HS-27A (cell line): Measurements from ENCODE around the gene USP17L19.
"Not testable (repeated sequence)": the region's sequence is repeated elsewhere in the genome, so short reads cannot be mapped to it uniquely, and the experiment has no call there.

Experiments used
- DNase-seq: peaks from one replicate; pipeline ENCODE4 v3.0.0-alpha.2; 2012; ENCODE audit warnings: low read depth, missing footprints

USP17L19 gene, protein sequence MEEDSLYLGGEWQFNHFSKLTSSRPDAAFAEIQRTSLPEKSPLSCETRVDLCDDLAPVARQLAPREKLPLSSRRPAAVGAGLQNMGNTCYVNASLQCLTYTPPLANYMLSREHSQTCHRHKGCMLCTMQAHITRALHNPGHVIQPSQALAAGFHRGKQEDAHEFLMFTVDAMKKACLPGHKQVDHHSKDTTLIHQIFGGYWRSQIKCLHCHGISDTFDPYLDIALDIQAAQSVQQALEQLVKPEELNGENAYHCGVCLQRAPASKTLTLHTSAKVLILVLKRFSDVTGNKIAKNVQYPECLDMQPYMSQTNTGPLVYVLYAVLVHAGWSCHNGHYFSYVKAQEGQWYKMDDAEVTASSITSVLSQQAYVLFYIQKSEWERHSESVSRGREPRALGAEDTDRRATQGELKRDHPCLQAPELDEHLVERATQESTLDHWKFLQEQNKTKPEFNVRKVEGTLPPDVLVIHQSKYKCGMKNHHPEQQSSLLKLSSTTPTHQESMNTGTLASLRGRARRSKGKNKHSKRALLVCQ

DNA sequence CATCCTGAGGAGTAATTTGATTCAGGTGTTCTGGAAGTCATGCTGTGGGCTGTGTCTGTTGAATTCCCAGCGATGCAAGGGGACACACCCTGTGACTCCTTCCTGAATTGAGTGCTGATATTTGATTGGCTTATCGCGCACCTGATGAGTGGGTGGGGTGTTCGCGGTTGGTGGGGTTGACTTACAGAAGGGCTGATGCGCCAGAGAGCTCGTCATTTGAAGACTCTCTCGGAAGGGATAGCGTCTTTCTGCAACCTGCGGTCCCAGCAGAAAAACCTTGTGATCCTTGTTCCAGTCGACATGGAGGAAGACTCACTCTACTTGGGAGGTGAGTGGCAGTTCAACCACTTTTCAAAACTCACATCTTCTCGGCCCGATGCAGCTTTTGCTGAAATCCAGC lies at the start of gene USP17L19:
Gene USP17L19 (plus strand): TSS at position 301 of the 400 bp plus-strand sequence. CDS start 0 bp downstream, at position 301.
- DNase-seq, result not testable (repeated sequence)

DNA sequence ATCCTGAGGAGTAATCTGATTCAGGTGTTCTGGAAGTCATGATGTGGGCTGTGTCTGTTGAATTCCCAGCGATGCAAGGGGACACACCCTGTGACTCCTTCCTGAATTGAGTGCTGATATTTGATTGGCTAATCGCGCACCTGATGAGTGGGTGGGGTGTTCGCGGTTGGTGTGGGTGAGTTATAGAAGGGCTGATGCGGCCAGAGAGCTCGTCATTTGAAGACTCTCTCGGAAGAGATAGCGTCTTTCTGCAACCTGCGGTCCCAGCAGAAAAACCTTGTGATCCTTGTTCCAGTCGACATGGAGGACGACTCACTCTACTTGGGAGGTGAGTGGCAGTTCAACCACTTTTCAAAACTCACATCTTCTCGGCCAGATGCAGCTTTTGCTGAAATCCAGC lies 42.8 kb upstream of the USP17L19 start, which contains the start of gene USP17L10:
Gene USP17L10 (plus strand): TSS at position 301 of the 400 bp plus-strand sequence. CDS start 0 bp downstream, at position 301.
- DNase-seq, result not testable (repeated sequence)

DNA sequence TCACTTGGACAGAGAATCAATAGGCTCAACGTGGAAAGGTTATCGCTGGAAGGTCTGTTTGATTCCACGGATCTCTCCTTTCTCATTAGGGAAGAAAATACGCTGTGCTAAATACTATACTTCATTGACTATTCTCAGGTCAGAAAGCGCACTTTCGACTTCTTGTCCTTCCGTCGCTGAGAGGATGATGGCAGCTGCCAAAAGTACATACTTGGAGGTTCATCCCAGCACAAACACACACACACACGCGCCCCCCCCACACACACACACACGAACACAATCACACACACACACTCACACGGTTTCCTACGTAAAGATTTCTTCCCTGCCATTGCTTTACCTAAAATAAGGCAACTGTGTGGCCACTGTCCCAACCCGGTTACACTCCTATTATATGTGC lies 38.5 kb upstream of the USP17L19 start:
- DNase-seq, result not testable (repeated sequence)

DNA sequence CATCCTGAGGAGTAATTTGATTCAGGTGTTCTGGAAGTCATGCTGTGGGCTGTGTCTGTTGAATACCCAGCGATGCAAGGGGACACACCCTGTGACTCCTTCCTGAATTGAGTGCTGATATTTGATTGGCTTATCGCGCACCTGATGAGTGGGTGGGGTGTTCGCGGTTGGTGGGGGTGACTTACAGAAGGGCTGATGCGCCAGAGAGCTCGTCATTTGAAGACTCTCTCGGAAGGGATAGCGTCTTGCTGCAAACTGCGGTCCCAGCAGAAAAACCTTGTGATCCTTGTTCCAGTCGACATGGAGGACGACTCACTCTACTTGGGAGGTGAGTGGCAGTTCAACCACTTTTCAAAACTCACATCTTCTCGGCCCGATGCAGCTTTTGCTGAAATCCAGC lies 38.1 kb upstream of the USP17L19 start, which contains the start of gene USP17L11:
Gene USP17L11 (plus strand): TSS at position 301 of the 400 bp plus-strand sequence. CDS start 0 bp downstream, at position 301.
- DNase-seq, result not testable (repeated sequence)

DNA sequence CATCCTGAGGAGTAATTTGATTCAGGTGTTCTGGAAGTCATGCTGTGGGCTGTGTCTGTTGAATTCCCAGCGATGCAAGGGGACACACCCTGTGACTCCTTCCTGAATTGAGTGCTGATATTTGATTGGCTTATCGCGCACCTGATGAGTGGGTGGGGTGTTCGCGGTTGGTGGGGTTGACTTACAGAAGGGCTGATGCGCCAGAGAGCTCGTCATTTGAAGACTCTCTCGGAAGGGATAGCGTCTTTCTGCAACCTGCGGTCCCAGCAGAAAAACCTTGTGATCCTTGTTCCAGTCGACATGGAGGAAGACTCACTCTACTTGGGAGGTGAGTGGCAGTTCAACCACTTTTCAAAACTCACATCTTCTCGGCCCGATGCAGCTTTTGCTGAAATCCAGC lies 33.3 kb upstream of the USP17L19 start, which contains the start of gene USP17L12:
Gene USP17L12 (plus strand): TSS at position 301 of the 400 bp plus-strand sequence. CDS start 0 bp downstream, at position 301.
- not testable (repeated sequence) for DNase-seq

DNA sequence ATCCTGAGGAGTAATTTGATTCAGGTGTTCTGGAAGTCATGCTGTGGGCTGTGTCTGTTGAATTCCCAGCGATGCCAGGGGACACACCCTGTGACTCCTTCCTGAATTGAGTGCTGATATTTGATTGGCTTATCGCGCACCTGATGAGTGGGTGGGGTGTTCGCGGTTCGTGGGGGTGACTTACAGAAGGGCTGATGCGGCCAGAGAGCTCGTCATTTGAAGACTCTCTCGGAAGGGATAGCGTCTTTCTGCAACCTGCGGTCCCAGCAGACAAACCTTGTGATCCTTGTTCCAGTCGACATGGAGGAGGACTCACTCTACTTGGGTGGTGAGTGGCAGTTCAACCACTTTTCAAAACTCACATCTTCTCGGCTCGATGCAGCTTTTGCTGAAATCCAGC lies 28.6 kb upstream of the USP17L19 start, which contains the start of gene USP17L13:
Gene USP17L13 (plus strand): TSS at position 301 of the 400 bp plus-strand sequence. CDS start 0 bp downstream, at position 301.
- not testable (repeated sequence) for DNase-seq

DNA sequence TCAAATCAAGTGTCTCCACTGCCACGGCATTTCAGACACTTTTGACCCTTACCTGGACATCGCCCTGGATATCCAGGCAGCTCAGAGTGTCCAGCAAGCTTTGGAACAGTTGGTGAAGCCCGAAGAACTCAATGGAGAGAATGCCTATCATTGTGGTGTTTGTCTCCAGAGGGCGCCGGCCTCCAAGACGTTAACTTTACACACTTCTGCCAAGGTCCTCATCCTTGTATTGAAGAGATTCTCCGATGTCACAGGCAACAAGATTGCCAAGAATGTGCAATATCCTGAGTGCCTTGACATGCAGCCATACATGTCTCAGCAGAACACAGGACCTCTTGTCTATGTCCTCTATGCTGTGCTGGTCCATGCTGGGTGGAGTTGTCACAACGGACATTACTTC lies 22.9 kb upstream of the USP17L19 start:
- DNase-seq, result not testable (repeated sequence)

DNA sequence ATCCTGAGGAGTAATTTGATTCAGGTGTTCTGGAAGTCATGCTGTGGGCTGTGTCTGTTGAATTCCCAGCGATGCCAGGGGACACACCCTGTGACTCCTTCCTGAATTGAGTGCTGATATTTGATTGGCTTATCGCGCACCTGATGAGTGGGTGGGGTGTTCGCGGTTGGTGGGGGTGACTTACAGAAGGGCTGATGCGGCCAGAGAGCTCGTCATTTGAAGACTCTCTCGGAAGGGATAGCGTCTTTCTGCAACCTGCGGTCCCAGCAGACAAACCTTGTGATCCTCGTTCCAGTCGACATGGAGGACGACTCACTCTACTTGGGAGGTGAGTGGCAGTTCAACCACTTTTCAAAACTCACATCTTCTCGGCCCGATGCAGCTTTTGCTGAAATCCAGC lies 19.1 kb upstream of the USP17L19 start, which contains the start of gene USP17L15:
Gene USP17L15 (plus strand): TSS at position 301 of the 400 bp plus-strand sequence. CDS start 0 bp downstream, at position 301.
- DNase-seq, result not testable (repeated sequence)

DNA sequence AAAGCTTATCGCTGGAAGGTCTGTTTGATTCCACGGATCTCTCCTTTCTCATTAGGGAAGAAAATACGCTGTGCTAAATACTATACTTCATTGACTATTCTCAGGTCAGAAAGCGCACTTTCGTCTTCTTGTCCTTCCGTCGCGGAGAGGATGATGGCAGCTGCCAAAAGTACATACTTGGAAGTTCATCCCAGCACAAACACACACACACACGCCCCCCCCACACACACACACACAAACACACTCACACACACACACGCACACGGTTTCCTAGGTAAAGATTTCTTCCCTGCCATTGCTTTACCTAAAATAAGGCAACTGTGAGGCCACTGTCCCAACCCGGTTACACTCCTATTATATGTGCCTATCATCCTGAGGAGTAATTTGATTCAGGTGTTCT lies 14.7 kb upstream of the USP17L19 start:
- DNase-seq, result not testable (repeated sequence)

DNA sequence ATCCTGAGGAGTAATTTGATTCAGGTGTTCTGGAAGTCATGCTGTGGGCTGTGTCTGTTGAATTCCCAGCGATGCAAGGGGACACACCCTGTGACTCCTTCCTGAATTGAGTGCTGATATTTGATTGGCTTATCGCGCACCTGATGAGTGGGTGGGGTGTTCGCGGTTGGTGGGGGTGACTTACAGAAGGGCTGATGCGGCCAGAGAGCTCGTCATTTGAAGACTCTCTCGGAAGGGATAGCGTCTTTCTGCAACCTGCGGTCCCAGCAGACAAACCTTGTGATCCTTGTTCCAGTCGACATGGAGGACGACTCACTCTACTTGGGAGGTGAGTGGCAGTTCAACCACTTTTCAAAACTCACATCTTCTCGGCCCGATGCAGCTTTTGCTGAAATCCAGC lies 9.6 kb upstream of the USP17L19 start, which contains the start of gene USP17L17:
Gene USP17L17 (plus strand): TSS at position 301 of the 400 bp plus-strand sequence. CDS start 0 bp downstream, at position 301.
- DNase-seq, result not testable (repeated sequence)

DNA sequence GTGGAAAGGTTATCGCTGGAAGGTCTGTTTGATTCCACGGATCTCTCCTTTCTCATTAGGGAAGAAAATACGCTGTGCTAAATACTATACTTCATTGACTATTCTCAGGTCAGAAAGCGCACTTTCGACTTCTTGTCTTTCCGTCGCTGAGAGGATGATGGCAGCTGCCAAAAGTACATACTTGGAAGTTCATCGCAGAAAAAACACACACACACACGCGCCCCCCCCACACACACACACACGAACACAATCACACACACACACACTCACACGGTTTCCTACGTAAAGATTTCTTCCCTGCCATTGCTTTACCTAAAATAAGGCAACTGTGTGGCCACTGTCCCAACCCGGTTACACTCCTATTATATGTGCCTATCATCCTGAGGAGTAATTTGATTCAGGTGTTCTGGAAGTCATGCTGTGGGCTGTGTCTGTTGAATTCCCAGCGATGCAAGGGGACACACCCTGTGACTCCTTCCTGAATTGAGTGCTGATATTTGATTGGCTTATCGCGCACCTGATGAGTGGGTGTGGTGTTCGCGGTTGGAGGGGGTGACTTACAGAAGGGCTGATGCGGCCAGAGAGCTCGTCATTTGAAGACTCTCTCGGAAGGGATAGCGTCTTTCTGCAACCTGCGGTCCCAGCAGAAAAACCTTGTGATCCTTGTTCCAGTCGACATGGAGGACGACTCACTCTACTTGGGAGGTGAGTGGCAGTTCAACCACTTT lies 5.1 kb upstream of the USP17L19 start, which contains the start of gene USP17L18:
Gene USP17L18 (plus strand): TSS at position 678 of the 728 bp plus-strand sequence. CDS start 0 bp downstream, at position 678.
- not testable (repeated sequence) for DNase-seq

DNA sequence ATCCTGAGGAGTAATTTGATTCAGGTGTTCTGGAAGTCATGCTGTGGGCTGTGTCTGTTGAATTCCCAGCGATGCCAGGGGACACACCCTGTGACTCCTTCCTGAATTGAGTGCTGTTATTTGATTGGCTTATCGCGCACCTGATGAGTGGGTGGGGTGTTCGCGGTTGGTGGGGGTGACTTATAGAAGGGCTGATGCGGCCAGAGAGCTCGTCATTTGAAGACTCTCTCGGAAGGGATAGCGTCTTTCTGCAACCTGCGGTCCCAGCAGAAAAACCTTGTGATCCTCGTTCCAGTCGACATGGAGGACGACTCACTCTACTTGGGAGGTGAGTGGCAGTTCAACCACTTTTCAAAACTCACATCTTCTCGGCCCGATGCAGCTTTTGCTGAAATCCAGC lies 4.6 kb downstream of the USP17L19 start, which contains the start of gene USP17L20:
Gene USP17L20 (plus strand): TSS at position 301 of the 400 bp plus-strand sequence. CDS start 0 bp downstream, at position 301.
- DNase-seq, result not testable (repeated sequence)

DNA sequence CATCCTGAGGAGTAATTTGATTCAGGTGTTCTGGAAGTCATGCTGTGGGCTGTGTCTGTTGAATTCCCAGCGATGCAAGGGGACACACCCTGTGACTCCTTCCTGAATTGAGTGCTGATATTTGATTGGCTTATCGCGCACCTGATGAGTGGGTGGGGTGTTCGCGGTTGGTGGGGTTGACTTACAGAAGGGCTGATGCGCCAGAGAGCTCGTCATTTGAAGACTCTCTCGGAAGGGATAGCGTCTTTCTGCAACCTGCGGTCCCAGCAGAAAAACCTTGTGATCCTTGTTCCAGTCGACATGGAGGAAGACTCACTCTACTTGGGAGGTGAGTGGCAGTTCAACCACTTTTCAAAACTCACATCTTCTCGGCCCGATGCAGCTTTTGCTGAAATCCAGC lies 9.4 kb downstream of the USP17L19 start, which contains the start of gene USP17L21:
Gene USP17L21 (plus strand): TSS at position 301 of the 400 bp plus-strand sequence. CDS start 0 bp downstream, at position 301.
- DNase-seq, result not testable (repeated sequence)

DNA sequence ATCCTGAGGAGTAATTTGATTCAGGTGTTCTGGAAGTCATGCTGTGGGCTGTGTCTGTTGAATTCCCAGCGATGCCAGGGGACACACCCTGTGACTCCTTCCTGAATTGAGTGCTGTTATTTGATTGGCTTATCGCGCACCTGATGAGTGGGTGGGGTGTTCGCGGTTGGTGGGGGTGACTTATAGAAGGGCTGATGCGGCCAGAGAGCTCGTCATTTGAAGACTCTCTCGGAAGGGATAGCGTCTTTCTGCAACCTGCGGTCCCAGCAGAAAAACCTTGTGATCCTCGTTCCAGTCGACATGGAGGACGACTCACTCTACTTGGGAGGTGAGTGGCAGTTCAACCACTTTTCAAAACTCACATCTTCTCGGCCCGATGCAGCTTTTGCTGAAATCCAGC lies 14.1 kb downstream of the USP17L19 start, which contains the start of gene USP17L22:
Gene USP17L22 (plus strand): TSS at position 301 of the 400 bp plus-strand sequence. CDS start 0 bp downstream, at position 301.
- not testable (repeated sequence) for DNase-seq

DNA sequence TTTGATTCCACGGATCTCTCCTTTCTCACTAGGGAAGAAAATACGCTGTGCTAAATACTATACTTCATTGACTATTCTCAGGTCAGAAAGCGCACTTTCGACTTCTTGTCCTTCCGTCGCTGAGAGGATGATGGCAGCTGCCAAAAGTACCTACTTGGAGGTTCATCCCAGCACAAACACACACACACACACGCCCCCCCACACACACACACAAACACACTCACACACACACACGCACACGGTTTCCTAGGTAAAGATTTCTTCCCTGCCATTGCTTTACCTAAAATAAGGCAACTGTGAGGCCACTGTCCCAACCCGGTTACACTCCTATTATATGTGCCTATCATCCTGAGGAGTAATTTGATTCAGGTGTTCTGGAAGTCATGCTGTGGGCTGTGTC lies 18.5 kb downstream of the USP17L19 start:
- DNase-seq, result not testable (repeated sequence)
